Measurements from ENCODE around the gene PACSIN3.

PACSIN3 gene

DNA sequence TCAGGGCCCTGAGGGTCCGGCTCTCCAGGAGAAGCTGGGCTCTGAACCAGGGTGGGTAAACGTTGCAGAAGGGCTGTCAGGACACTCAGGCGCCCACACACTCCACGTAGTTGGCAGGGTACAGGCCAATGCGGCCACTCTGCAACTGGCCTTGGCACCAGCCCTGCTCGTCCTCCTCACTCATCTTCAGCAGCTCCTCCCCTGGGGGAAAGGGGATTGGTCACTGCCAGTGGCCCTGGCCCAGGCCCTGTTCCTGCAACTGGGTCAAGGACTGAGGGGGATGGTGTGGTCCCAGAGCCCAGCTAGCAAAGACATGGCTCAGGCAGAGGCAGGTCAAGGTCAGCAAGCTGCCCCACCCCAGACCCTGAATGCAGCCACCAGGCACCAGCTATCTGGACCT is 8.4 kb downstream of the PACSIN3 start:
- TF ChIP-seq, protein P1, sequence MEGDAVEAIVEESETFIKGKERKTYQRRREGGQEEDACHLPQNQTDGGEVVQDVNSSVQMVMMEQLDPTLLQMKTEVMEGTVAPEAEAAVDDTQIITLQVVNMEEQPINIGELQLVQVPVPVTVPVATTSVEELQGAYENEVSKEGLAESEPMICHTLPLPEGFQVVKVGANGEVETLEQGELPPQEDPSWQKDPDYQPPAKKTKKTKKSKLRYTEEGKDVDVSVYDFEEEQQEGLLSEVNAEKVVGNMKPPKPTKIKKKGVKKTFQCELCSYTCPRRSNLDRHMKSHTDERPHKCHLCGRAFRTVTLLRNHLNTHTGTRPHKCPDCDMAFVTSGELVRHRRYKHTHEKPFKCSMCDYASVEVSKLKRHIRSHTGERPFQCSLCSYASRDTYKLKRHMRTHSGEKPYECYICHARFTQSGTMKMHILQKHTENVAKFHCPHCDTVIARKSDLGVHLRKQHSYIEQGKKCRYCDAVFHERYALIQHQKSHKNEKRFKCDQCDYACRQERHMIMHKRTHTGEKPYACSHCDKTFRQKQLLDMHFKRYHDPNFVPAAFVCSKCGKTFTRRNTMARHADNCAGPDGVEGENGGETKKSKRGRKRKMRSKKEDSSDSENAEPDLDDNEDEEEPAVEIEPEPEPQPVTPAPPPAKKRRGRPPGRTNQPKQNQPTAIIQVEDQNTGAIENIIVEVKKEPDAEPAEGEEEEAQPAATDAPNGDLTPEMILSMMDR (IDR thresholded peaks at IDR 0.05; ENCODE audit: low read depth, low read length, poor library complexity, severe bottlenecking) = no peak
- no peak for TF ChIP-seq EZH2phosphoT487 (IDR thresholded peaks at IDR 0.05; ENCODE audit: borderline replicate concordance, low read length)
- H3K27ac ChIP-seq (ENCODE audit: low read depth, low read length) = peak overlapping the region; percentile 68
- peaks cover 4% of the 10 kb centered on the region; the same call in 1 of the 2 replicates for H4K20me1 ChIP-seq (ENCODE audit: control insufficient read depth, insufficient read depth, low read depth, low read length)
- H3K4me2 ChIP-seq (ENCODE audit: low read length) = peak overlapping the region; percentile 95
- peaks cover 38% of the 10 kb centered on the region for H3K79me2 ChIP-seq (ENCODE audit: control insufficient read depth, low read length)
- no peaks in the 10 kb centered on the region for H3K9me2 ChIP-seq (replicated peaks; ENCODE audit: control insufficient read depth, low read length)
- H3K36me3 ChIP-seq (ENCODE audit: control insufficient read depth, low read length) = peaks cover 35% of the 10 kb centered on the region
- H3K4me1 ChIP-seq (ENCODE audit: control insufficient read depth, low read length) = peaks cover 20% of the 10 kb centered on the region
- no peaks in the 10 kb centered on the region for H3K27me3 ChIP-seq (ENCODE audit: control insufficient read depth, low read length)
- no peaks in the 10 kb centered on the region for H3F3A ChIP-seq (ENCODE audit: control insufficient read depth, insufficient read depth)
- peak overlapping the region; percentile 81 for H3K4me3 ChIP-seq (ENCODE audit: low read length)
- H3K9me3 ChIP-seq (ENCODE audit: control insufficient read depth, insufficient read depth, low read length) = no peaks in the 10 kb centered on the region

DNA sequence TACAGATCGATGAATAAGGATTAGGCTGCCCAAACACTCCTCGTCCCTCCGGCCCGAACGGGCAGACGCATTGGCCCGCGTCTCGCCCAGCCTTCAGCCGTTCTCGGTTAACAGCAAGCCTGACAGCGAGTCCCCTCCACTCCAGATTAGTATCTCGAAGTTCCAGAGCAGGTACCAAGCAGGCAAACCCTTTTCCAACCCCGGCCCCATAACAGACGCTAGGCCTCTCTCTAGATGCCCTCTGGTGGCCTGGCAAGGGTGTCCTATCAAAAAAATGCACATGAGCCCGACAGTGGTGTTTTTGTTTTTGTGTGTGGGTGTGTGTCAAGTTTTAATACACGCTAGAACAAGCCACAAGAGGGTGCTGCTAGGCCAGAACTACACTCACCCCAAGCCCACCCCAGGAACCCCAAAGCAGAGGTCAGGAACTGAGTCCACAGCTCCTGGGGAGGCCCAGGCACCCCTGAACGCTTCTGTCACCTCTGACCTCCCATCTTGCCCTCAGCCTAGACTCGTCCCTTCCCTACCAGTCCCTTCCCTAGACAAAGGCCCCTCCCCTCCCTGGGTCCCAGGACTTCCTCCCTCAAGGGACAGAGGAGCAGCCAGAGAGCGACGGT is 8.9 kb downstream of the PACSIN3 start:
- Histone ChIP-seq H3F3A (ENCODE audit: control insufficient read depth, insufficient read depth) (no peaks in the 10 kb centered on the region), H3K9me3 (ENCODE audit: control insufficient read depth, insufficient read depth, low read length) (no peaks in the 10 kb centered on the region), H3K9me2 (replicated peaks; ENCODE audit: control insufficient read depth, low read length) (no peaks in the 10 kb centered on the region), H3K4me2 (ENCODE audit: low read length) (peak overlapping the region; percentile 95), H3K27me3 (ENCODE audit: control insufficient read depth, low read length) (no peaks in the 10 kb centered on the region), H4K20me1 (ENCODE audit: control insufficient read depth, insufficient read depth, low read depth, low read length) (peaks cover 4% of the 10 kb centered on the region; the same call in 1 of the 2 replicates), H3K4me1 (ENCODE audit: control insufficient read depth, low read length) (peaks cover 20% of the 10 kb centered on the region), H3K36me3 (ENCODE audit: control insufficient read depth, low read length) (peaks cover 40% of the 10 kb centered on the region), H3K27ac (ENCODE audit: low read depth, low read length) (peak overlapping the region; percentile 68), H3K4me3 (ENCODE audit: low read length) (peak overlapping the region; percentile 81), H3K79me2 (ENCODE audit: control insufficient read depth, low read length) (peaks cover 43% of the 10 kb centered on the region)
- TF ChIP-seq, protein P1 (IDR thresholded peaks at IDR 0.05; ENCODE audit: low read depth, low read length, poor library complexity, severe bottlenecking) = peak; percentile 93
- TF ChIP-seq EZH2phosphoT487 (IDR thresholded peaks at IDR 0.05; ENCODE audit: borderline replicate concordance, low read length) = no peak

DNA sequence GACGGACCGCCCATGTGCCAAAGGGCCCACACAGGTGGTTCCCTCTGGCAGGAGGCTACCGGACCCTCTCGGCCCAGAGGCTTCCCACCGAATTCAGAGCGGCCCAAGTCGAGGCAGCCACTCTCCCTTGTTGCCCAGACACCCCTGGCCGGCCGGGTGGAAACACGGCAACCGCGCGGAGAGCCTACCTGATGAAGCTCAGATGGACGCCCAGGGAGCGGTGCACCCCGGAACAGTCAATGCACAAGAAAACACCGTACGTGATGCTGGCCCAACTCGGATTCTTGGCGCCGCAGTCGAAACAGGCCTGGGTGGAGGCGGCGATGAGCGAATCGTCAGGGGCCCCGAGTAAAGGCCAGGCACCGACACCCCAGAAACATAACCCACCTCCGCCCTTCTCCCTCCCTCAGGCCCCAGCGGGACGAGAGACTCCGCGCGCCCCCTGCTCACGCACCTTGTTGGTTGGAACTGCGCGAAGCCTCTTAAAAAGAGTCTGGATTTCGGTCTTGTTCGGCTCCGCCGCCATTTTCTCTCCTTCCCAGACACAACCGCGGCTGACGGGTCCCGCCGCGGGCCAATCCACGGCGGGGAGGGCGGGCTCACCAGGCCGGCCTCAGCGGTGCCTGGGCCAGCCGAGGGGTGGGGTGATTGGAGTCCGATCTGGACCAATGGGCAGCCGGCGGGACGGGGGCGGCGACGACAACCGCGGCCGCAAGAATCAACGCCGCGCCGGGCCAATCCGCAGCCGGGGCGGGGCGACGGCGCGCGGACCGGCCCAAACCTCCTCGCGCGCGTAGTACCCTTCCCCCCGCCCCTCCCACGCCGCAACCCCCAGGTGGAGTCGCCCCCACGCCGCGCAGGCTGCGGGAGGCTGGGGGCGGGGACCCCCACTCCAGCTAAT is 9.7 kb downstream of the PACSIN3 start, which contains the start of gene ARFGAP2:
TSS of gene ARFGAP2 (minus strand) at position 552 of the 901 bp plus-strand sequence. CDS start at position 526, 26 bp downstream.
- Histone ChIP-seq H3K4me2 (ENCODE audit: low read length) (peak within 1 kb of the TSS; percentile 95), H3K27me3 (ENCODE audit: control insufficient read depth, low read length) (no peaks in the 10 kb centered on the region), H3K4me3 (ENCODE audit: low read length) (peak within 1 kb of the TSS; percentile 81), H3K27ac (ENCODE audit: low read depth, low read length) (peak within 1 kb of the TSS; percentile 68), H3K9me2 (replicated peaks; ENCODE audit: control insufficient read depth, low read length) (no peaks in the 10 kb centered on the region), H3K4me1 (ENCODE audit: control insufficient read depth, low read length) (peaks cover 20% of the 10 kb centered on the region), H3K9me3 (ENCODE audit: control insufficient read depth, insufficient read depth, low read length) (no peaks in the 10 kb centered on the region), H4K20me1 (ENCODE audit: control insufficient read depth, insufficient read depth, low read depth, low read length) (peaks cover 4% of the 10 kb centered on the region; the same call in 1 of the 2 replicates), H3K79me2 (ENCODE audit: control insufficient read depth, low read length) (peaks cover 50% of the 10 kb centered on the region), H3F3A (ENCODE audit: control insufficient read depth, insufficient read depth) (no peaks in the 10 kb centered on the region), H3K36me3 (ENCODE audit: control insufficient read depth, low read length) (peaks cover 48% of the 10 kb centered on the region)
- TF ChIP-seq, protein P1 (IDR thresholded peaks at IDR 0.05; ENCODE audit: low read depth, low read length, poor library complexity, severe bottlenecking) = no peak
- TF ChIP-seq EZH2phosphoT487 (IDR thresholded peaks at IDR 0.05; ENCODE audit: borderline replicate concordance, low read length) = no peak
